HG03378 (cell line): ENCODE results near the gene CTCFL.

ENCODE experiments used
- ATAC-seq: cut with Tn5 transposase; IDR thresholded peaks from one replicate; pipeline ENCODE4 v1.9.1; 2021; ENCODE audit warnings: mild to moderate bottlenecking, moderate library complexity; ENCODE audit not compliant: unreplicated experiment

Gene CTCFL

GRCh38 chr20:57560554-57561355 lies 35.8 kb upstream of the CTCFL start, which contains the start of gene PCK1:
Gene PCK1, plus strand, starts transcription at chr20:57561110. Its CDS starts 302 bp downstream, at chr20:57561412.
- ATAC-seq, result no peak

GRCh38 chr20:57559658-57560553 lies 35.0 kb upstream of the CTCFL start:
- no peak for ATAC-seq

- no peak for ATAC-seq
These were observed 34.3 kb upstream of the CTCFL start for GRCh38 chr20:57559289-57559634.

GRCh38 chr20:57558614-57559288 lies 33.8 kb upstream of the CTCFL start:
- no peak for ATAC-seq

- ATAC-seq, result no peak
These were observed 33.1 kb upstream of the CTCFL start for GRCh38 chr20:57557926-57558613.

GRCh38 chr20:57556980-57557274 lies 32.0 kb upstream of the CTCFL start:
- ATAC-seq, result no peak

GRCh38 chr20:57555457-57556184 lies 30.7 kb upstream of the CTCFL start:
- ATAC-seq, result no peak

GRCh38 chr20:57553376-57554018 lies 28.6 kb upstream of the CTCFL start:
- no peak for ATAC-seq

- no peak for ATAC-seq
These were observed 27.5 kb upstream of the CTCFL start for GRCh38 chr20:57552471-57552870.

- ATAC-seq, result no peak
These were observed 23.5 kb upstream of the CTCFL start for GRCh38 chr20:57548177-57549058.

GRCh38 chr20:57546956-57547649 lies 22.2 kb upstream of the CTCFL start:
- no peak for ATAC-seq

- ATAC-seq, result no peak
These were observed 21.2 kb upstream of the CTCFL start for GRCh38 chr20:57545927-57546662.

- ATAC-seq, result no peak
These were observed 20.1 kb upstream of the CTCFL start for GRCh38 chr20:57544838-57545564.

GRCh38 chr20:57543754-57544153 lies 18.8 kb upstream of the CTCFL start:
- ATAC-seq, result no peak

GRCh38 chr20:57540890-57541580 lies 16.1 kb upstream of the CTCFL start:
- no peak for ATAC-seq

- no peak for ATAC-seq
These were observed 14.9 kb upstream of the CTCFL start for GRCh38 chr20:57539889-57540288.
